ENCODE results near the gene P2RY14. TPM values are rescaled to one million over a fixed set of nuclear protein-coding genes. Genes with fewer than 3 reads are reported as not detected.

P2RY14 gene
- total and polyA plus RNA-seq, 2 of the 13 experiments (the other 11 are each of a cell fraction or from before 2014, with no cell fraction given), result not detected

DNA sequence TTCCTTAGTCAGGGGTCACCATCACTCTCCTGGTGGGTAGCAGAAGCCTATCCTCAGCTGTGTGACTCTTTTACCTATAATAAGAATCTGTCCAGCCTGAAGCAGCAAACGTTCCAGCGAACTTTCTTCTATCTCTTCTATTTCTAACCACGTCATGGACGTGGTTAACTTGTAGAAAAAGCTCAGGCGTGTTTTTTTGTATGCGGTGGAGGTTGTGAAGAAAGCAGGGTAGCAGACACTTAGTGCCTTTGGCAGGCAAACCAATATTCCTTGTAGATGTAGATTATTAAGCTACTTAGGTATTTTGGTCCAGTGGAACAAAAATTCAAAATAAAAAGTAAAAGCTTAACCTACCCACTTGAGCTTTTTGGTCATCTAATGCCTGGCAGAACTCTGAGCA, 43.5 kb downstream of the P2RY14 start:
- ChIA-PET CTCF (ENCODE audit: low intra/inter-chr PET ratio, low total read pairs) (no interaction called here), POLR2A (no interaction called here)
- Histone ChIP-seq H3K4me2 (ENCODE audit: low read depth, low read length) (no peak overlapping the region), H4K20me1 (ENCODE audit: insufficient read depth, low read length) (no peaks in the 10 kb centered on the region), H3K4me3 (replicated peaks in 1 of 3; ENCODE audit: insufficient read depth in 1 of 3, low read depth in 2 of 3, low read length in 3 of 3) (no peak overlapping the region), H3K27ac (ENCODE audit: extremely low read length, insufficient read depth, low read length) (no peak overlapping the region), H3K9ac (ENCODE audit: insufficient read depth, low read depth, low read length) (no peak overlapping the region), H3K4me1 (ENCODE audit: insufficient read depth, low read length) (no peaks in the 10 kb centered on the region), H3K79me2 (ENCODE audit: insufficient read depth, low read length) (no peaks in the 10 kb centered on the region), H3K9me3 (ENCODE audit: low read length) (no peaks in the 10 kb centered on the region), H3K36me3 (replicated peaks in 1 of 2; ENCODE audit: control insufficient read depth in 1 of 2, insufficient read depth in 2 of 2, low read length in 2 of 2) (no peaks in the 10 kb centered on the region), H3K27me3 (ENCODE audit: control insufficient read depth in 1 of 2, insufficient read depth in 2 of 2, low read length in 2 of 2) (no peaks in the 10 kb centered on the region; a peak in 1 of 5 replicates), H2AFZ (ENCODE audit: low read length) (no peak overlapping the region)
- DNase-seq (ENCODE audit: low spot score) (no peak), FAIRE-seq (no peak), ATAC-seq (no peak)
- no TSS peak for BruUV-seq (replicated peaks)
- WGBS (ENCODE audit: low lambda C conversion rate), result 31% methylated on average over 6 of the region's 6 CpGs
- in situ Hi-C loops (cut with HindIII; ENCODE audit: extremely low pct_ligation_motif_present, low pct_unique_long_range_greater_than_20kb) (no loop called here), intact Hi-C loops (cut with micrococcal nuclease; ENCODE audit: unreplicated experiment) (no loop called here)
- TF ChIP-seq TSC22D2 (CRISPR knock-in tag; IDR thresholded peaks at IDR 0.05; ENCODE audit: borderline replicate concordance) (no peak), ZNF580 (CRISPR knock-in tag; IDR thresholded peaks at IDR 0.05; ENCODE audit: borderline replicate concordance, low read depth) (no peak), ATF5 (CRISPR knock-in tag; IDR thresholded peaks at IDR 0.05; ENCODE audit: low read depth) (no peak), THAP11 (CRISPR knock-in tag; IDR thresholded peaks at IDR 0.05) (no peak), NONO (IDR thresholded peaks at IDR 0.05) (no peak), NONO (CRISPR knock-in tag; conservative IDR thresholded peaks at IDR 0.05) (no peak), ARNTL (CRISPR knock-in tag; IDR thresholded peaks at IDR 0.05) (no peak), ZNF770 (CRISPR knock-in tag; IDR thresholded peaks at IDR 0.05) (no peak), SMARCE1 (IDR thresholded peaks at IDR 0.05; ENCODE audit: borderline replicate concordance) (no peak), RARA (CRISPR knock-in tag; IDR thresholded peaks at IDR 0.05) (no peak), PBX2 (CRISPR knock-in tag; IDR thresholded peaks at IDR 0.05) (no peak), RBFOX2 (IDR thresholded peaks at IDR 0.05; ENCODE audit: low read depth, low read length) (no peak)
- TF ChIP-seq, protein P1, sequence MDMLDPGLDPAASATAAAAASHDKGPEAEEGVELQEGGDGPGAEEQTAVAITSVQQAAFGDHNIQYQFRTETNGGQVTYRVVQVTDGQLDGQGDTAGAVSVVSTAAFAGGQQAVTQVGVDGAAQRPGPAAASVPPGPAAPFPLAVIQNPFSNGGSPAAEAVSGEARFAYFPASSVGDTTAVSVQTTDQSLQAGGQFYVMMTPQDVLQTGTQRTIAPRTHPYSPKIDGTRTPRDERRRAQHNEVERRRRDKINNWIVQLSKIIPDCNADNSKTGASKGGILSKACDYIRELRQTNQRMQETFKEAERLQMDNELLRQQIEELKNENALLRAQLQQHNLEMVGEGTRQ (IDR thresholded peaks at IDR 0.05; ENCODE audit: low read depth, low read length), result no peak
- TF ChIP-seq, protein P1 (CRISPR knock-in tag; IDR thresholded peaks at IDR 0.05; ENCODE audit: borderline replicate concordance), result no peak

All from HepG2 (cell line).